Heart left ventricle (tissue), 13 donors: ENCODE data around the gene NSD1.

Experiments
- CTCF ChIP-seq, 12 donors: fragments of 200-600 bp; sonication (generic) in 4 of 12; IDR thresholded peaks; one replicate each; pipeline versions ENCODE4 v1.5.0 to v1.8.0; 2018 to 2022; ENCODE audit warnings: antibody characterized with exemption in 12 of 12, mild to moderate bottlenecking in 5 of 12
- POLR2A ChIP-seq, 2 donors: fragments of 450-650 bp; IDR thresholded peaks; one replicate each; pipeline ENCODE4 v1.6.1; 2017; ENCODE audit warnings: antibody characterized with exemption in 2 of 2, mild to moderate bottlenecking in 2 of 2, moderate library complexity in 2 of 2
- donor health status: ischemic (EF 13 %, LVEDD 7.1; RV severe dilation, severe dysfunction).
- donor health status: DM: no; HTN: yes; CAD: no.
- donor health status: DM: no; HTN: no; CAD: no.
- donor health status: ischemic (EF 25% LVEDD 6.9; RV normal size, moderate dysfunction).
- donor health status: ischemic (EF 25% LVEDD 5.7; RV mildly dilated, moderate dysfunction).
- donor health status: ischemic (EF 35%, LVEDD 5.7; RV mildly dilated, moderate dysfunction).
- donor health status: nonischemic (EF 11% LVEDD 7.7; RV severe dilation, severe dysfunction).
- donor health status: DM: yes; HTN: yes; CAD: no.
- donor health status: PGD.
- donor health status: ischemic (EF 29% LVEDD 5.4; RV normal size, mild dysfunction).
- donor health status: nonischemic (EF 23%, LVEDD 6.1; RV moderate dilation, normal function).

DNA sequence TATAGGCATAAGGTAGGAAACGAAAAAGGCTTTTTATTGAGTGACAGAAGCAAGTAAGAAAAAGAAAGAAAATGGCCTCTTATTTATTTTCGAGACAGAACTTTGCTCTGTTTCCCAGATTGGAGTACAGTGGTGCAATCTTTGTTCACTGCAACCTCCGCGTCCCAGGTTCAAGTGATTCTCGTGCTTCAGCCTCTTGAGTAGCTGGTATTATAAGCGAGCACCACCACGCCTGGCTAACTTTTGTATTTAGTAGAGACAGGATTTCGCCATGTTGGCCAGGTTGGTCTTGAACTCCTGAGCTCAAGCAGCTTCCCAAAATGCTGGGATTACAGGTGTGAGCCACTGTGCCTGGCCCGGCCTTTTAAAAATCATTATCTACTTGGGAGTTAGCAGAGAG is 70.7 kb downstream of the NSD1 start:
- TF ChIP-seq CTCF (IDR thresholded peaks at IDR 0.05) (no peak), POLR2A (IDR thresholded peaks at IDR 0.05) (no peak)
